SK-N-SH (cell line): ENCODE data around the gene CDC14C.
"Not testable (repeated sequence)": the region's sequence is repeated elsewhere in the genome, so short reads cannot be mapped to it uniquely, and the experiment has no call there.

Experiments used
- CTCF ChIP-seq: fragments of 200-600 bp; sonication (generic); IDR thresholded peaks from 2 replicates; pipeline ENCODE4 v1.6.1; 2017; ENCODE audit warnings: antibody characterized with exemption, mild to moderate bottlenecking, moderate library complexity
- EZH2phosphoT487 ChIP-seq: fragments of 200-600 bp; sonication (generic); IDR thresholded peaks from 2 replicates; pipeline ENCODE4 v1.6.1; 2017; ENCODE audit warnings: low read depth, mixed run types, mild to moderate bottlenecking, antibody characterized with exemption, moderate library complexity, borderline replicate concordance
- SIN3A ChIP-seq: IDR thresholded peaks from 2 replicates; pipeline ENCODE4 v1.6.1; 2012; ENCODE audit warnings: low read depth, mild to moderate bottlenecking, low read length, moderate library complexity, borderline replicate concordance
- SMC3 ChIP-seq: IDR thresholded peaks from 2 replicates; pipeline ENCODE4 v1.6.1; 2012; ENCODE audit warnings: low read depth, low read length, improper control_type of control experiment
- ZBTB33 ChIP-seq: IDR thresholded peaks from 2 replicates; pipeline ENCODE4 v1.4.0; 2012; ENCODE audit warnings: low read depth, borderline replicate concordance

- TF ChIP-seq EZH2phosphoT487, SMC3, ZBTB33, CTCF, SIN3A: not testable (repeated sequence)
Observed at GRCh38 chr7:48905686-48906085, 18.7 kb upstream of the CDC14C start.
